ENCODE measurements around the gene ETFDH. TPM values are rescaled to one million over a fixed set of nuclear protein-coding genes. Genes with fewer than 3 reads are reported as not detected.

ETFDH gene
- total and polyA plus RNA-seq, 10 of the 15 experiments (the other 5 are each of a cell fraction or from before 2014, with no cell fraction given): 10.9 to 30.4 (median 20.6) TPM

DNA sequence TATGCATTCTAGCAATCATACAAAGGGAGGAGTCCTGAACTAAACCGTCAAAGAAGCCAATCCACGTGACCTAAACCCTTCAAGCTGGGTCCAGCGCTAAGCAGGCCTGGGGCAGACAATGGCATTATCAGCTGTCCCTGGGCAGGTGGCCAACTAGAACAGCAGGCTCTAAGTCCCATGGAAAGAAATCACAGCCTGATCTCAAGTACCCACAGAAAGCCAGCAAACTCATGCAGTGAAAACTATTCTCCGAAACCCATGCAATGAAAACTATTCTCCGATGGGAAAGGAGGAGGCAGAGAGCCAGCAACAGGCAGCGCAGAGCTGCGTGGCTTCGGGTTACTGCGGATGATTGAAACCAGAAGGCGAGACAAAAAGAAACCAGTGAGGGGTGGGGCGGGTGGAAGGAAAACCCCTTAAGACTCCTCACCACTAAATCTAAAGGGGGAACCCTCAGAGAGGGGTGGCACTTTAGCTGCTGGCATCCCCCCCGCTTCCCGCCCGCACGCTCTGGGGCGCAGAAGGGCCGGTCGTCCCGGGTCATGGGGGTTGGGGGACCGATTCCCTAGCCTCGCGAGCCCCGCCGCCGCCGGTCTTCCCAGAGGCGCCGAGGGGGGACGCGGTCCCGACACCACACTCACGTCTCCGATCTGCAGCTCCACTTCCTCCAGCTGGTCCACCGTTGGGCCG is 976 bp upstream of the ETFDH start (continued):
- TF ChIP-seq EGR1 (IDR thresholded peaks at IDR 0.05; ENCODE audit: borderline replicate concordance in 1 of 2, low read depth in 2 of 2, low read length in 2 of 2) (no peak), NFIC (IDR thresholded peaks at IDR 0.05; ENCODE audit: low read depth, low read length) (peak; percentile 29; the same call in 1 of the 2 replicates), PAX5 (IDR thresholded peaks at IDR 0.05; ENCODE audit: borderline replicate concordance, low read depth, low read length) (0 out of 2 replicates have a peak, but pooled peaks have one; percentile 18), TCF7 (IDR thresholded peaks at IDR 0.05; ENCODE audit: borderline replicate concordance) (no peak), BACH1 (IDR thresholded peaks at IDR 0.05; ENCODE audit: borderline replicate concordance) (peak; percentile 64; the same call in 1 of the 2 replicates), KDM1A (IDR thresholded peaks at IDR 0.05; ENCODE audit: borderline replicate concordance) (no peak), HDGF (IDR thresholded peaks at IDR 0.05) (no peak), RELA (IDR thresholded peaks at IDR 0.05; ENCODE audit: borderline replicate concordance, partially characterized antibody) (peak; percentile 14), BHLHE40 (IDR thresholded peaks at IDR 0.05; ENCODE audit: borderline replicate concordance in 1 of 2, low read depth in 2 of 2, low read length in 1 of 2) (peak in 1 of 2 experiments; percentile 21; a peak in 1 of 4 replicates), BCL11A (IDR thresholded peaks at IDR 0.05; ENCODE audit: low read depth, low read length) (0 out of 2 replicates have a peak, but pooled peaks have one; percentile 19), NR2C1 (IDR thresholded peaks at IDR 0.05) (no peak), CREB1 (IDR thresholded peaks at IDR 0.05; ENCODE audit: low read depth) (no peak; the same call in 1 of the 2 replicates), EP300 (IDR thresholded peaks at IDR 0.05; ENCODE audit: borderline replicate concordance in 1 of 2, control insufficient read depth in 1 of 2, low read depth in 2 of 2, low read length in 2 of 2) (no peak), SUZ12 (IDR thresholded peaks at IDR 0.05; ENCODE audit: unreplicated experiment) (no peak), YY1 (IDR thresholded peaks at IDR 0.05; ENCODE audit: low read depth, low read length) (no peak), KAT2A (conservative IDR thresholded peaks at IDR 0.05; ENCODE audit: control insufficient read depth, low read depth, low read length) (no peak), HDAC2 (IDR thresholded peaks at IDR 0.05) (no peak), SUPT20H (IDR thresholded peaks at IDR 0.05; ENCODE audit: borderline replicate concordance, control insufficient read depth, low read depth, low read length) (no peak), TARDBP (IDR thresholded peaks at IDR 0.05; ENCODE audit: borderline replicate concordance) (no peak), NR2F1 (conservative IDR thresholded peaks at IDR 0.05) (peak; percentile 50; the same call in 1 of the 2 replicates)
- TF ChIP-seq, protein P1, sequence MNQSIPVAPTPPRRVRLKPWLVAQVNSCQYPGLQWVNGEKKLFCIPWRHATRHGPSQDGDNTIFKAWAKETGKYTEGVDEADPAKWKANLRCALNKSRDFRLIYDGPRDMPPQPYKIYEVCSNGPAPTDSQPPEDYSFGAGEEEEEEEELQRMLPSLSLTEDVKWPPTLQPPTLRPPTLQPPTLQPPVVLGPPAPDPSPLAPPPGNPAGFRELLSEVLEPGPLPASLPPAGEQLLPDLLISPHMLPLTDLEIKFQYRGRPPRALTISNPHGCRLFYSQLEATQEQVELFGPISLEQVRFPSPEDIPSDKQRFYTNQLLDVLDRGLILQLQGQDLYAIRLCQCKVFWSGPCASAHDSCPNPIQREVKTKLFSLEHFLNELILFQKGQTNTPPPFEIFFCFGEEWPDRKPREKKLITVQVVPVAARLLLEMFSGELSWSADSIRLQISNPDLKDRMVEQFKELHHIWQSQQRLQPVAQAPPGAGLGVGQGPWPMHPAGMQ (IDR thresholded peaks at IDR 0.05; ENCODE audit: borderline replicate concordance): no peak
- TF ChIP-seq, protein P2, sequence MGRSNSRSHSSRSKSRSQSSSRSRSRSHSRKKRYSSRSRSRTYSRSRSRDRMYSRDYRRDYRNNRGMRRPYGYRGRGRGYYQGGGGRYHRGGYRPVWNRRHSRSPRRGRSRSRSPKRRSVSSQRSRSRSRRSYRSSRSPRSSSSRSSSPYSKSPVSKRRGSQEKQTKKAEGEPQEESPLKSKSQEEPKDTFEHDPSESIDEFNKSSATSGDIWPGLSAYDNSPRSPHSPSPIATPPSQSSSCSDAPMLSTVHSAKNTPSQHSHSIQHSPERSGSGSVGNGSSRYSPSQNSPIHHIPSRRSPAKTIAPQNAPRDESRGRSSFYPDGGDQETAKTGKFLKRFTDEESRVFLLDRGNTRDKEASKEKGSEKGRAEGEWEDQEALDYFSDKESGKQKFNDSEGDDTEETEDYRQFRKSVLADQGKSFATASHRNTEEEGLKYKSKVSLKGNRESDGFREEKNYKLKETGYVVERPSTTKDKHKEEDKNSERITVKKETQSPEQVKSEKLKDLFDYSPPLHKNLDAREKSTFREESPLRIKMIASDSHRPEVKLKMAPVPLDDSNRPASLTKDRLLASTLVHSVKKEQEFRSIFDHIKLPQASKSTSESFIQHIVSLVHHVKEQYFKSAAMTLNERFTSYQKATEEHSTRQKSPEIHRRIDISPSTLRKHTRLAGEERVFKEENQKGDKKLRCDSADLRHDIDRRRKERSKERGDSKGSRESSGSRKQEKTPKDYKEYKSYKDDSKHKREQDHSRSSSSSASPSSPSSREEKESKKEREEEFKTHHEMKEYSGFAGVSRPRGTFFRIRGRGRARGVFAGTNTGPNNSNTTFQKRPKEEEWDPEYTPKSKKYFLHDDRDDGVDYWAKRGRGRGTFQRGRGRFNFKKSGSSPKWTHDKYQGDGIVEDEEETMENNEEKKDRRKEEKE (IDR thresholded peaks at IDR 0.05): no peak
- TF ChIP-seq, protein P3, sequence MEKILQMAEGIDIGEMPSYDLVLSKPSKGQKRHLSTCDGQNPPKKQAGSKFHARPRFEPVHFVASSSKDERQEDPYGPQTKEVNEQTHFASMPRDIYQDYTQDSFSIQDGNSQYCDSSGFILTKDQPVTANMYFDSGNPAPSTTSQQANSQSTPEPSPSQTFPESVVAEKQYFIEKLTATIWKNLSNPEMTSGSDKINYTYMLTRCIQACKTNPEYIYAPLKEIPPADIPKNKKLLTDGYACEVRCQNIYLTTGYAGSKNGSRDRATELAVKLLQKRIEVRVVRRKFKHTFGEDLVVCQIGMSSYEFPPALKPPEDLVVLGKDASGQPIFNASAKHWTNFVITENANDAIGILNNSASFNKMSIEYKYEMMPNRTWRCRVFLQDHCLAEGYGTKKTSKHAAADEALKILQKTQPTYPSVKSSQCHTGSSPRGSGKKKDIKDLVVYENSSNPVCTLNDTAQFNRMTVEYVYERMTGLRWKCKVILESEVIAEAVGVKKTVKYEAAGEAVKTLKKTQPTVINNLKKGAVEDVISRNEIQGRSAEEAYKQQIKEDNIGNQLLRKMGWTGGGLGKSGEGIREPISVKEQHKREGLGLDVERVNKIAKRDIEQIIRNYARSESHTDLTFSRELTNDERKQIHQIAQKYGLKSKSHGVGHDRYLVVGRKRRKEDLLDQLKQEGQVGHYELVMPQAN (conservative IDR thresholded peaks at IDR 0.05): no peak

All from GM12878 (cell line).